ENCODE results near the gene DCANP1. TPM values are rescaled to one million over a fixed set of nuclear protein-coding genes. Genes with fewer than 3 reads are reported as not detected.

The DCANP1 gene
- total and polyA plus RNA-seq, 8 donors: not detected

DNA sequence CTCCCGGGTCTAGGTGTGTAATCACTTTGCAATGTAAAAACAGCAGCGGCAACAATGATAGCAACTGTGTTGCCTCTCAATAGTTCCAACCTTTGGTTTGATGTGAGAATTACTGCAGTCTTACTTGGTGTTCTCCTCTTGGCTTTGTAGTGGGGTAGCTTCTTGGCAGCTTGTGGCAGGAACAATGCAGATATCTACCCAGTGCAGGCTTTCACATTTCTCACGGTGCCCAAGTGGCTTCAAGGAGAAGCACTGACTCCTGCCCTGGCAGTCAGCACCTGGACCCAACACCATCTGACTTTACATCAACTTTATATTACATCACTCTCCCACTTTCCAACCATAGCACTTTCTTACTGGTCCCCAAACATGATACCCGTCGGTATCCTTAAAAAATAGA lies 33.4 kb upstream of the DCANP1 start:
- H3K36me3 ChIP-seq: no peaks in the 10 kb centered on the region
- H3K4me1 ChIP-seq: no peaks in the 10 kb centered on the region
- DNase-seq: no peak
- intact Hi-C loops (cut with DNase I): no loop called here
- no peaks in the 10 kb centered on the region for H3K27me3 ChIP-seq
- FAIRE-seq: no peak
- H3K9me3 ChIP-seq: no peaks in the 10 kb centered on the region
- WGBS, 2 donors: 67 to 68% methylated on average over 5 of the region's 5 CpGs
- no peak for ATAC-seq
- TF ChIP-seq, protein P1, sequence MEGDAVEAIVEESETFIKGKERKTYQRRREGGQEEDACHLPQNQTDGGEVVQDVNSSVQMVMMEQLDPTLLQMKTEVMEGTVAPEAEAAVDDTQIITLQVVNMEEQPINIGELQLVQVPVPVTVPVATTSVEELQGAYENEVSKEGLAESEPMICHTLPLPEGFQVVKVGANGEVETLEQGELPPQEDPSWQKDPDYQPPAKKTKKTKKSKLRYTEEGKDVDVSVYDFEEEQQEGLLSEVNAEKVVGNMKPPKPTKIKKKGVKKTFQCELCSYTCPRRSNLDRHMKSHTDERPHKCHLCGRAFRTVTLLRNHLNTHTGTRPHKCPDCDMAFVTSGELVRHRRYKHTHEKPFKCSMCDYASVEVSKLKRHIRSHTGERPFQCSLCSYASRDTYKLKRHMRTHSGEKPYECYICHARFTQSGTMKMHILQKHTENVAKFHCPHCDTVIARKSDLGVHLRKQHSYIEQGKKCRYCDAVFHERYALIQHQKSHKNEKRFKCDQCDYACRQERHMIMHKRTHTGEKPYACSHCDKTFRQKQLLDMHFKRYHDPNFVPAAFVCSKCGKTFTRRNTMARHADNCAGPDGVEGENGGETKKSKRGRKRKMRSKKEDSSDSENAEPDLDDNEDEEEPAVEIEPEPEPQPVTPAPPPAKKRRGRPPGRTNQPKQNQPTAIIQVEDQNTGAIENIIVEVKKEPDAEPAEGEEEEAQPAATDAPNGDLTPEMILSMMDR (IDR thresholded peaks at IDR 0.05): no peak
- H3K4me3 ChIP-seq: no peak overlapping the region
- no peak overlapping the region for H3K27ac ChIP-seq

DNA sequence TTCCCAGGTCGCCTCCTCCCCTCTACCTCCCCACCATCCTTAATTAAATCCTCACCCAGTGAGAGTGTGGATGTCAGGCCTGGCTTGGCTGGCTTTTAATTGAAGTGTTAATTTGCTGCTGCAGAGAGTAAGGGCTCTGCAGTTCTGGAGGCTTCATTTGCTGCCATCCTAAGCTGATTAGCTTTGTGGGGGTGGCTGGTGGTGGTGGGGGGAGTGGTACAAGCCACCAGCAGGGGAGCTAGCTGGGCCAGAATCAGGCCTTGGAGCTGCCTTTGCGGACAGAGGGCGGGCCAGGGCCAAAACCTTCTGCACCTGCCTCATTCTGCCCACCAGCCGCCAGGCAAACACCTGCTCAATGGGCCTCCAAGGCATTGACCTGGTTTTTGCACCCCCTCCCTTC lies 31.8 kb upstream of the DCANP1 start:
- Histone ChIP-seq H3K36me3 (no peaks in the 10 kb centered on the region), H3K27ac (no peak overlapping the region), H3K27me3 (no peaks in the 10 kb centered on the region), H3K4me1 (no peaks in the 10 kb centered on the region), H3K4me3 (no peak overlapping the region), H3K9me3 (no peaks in the 10 kb centered on the region)
- FAIRE-seq (no peak), DNase-seq (no peak), ATAC-seq (no peak)
- intact Hi-C loops (cut with DNase I): no loop called here
- TF ChIP-seq, protein P1 (IDR thresholded peaks at IDR 0.05): no peak
- WGBS, 2 donors: 76 to 77% methylated on average over 4 of the region's 4 CpGs

GRCh38 chr5:135477613-135478066 lies 30.5 kb upstream of the DCANP1 start:
- FAIRE-seq: no peak

DNA sequence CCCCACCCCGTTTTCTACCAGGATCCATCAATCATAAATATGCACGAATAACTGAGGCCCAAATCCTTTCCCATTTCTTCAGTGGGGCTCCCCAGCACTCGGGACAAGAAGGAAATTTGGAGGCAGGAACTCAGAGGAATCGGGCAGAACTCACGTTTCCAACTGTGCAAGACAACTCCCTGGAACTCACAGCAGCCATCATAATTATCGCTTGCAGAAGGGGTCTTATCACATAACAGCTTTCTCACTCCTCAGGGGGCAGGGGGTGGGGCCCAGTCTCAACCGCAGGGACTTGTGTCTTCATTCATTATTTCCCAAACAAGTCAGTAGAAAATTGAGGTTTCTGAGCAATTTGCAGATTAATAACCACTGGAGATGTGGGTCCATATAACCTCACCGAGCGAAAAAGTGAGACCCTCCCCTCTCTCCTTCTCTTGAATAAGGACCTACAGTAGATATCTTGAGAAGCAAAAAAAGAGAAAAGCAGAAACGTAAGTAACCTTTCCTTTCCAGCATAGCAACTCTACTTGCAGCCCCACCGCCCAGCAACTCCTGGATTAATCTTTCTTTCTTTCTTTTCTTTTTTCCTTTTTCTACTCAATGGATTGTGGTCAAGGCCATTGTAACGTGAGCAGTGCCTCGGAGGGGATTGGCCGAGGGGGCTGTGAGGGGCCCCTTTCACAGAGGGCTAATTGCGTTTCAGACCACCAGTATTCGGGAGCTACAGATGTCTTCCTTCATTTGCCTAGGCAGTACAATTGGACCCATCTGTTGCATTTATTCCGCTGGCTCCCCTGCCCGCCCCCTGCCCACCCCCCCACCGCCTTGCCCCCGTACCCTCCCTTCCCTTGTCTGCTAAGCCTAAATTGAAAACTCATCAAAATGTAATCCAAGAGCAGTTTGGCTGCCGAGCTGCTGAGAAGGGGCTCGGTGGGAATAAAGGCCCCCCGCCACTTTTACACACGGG lies 29.8 kb upstream of the DCANP1 start:
- no peak overlapping the region for H3K4me3 ChIP-seq
- no peak overlapping the region for H3K27ac ChIP-seq
- no peak for FAIRE-seq
- H3K27me3 ChIP-seq: no peaks in the 10 kb centered on the region
- H3K9me3 ChIP-seq: no peaks in the 10 kb centered on the region
- no peak for ATAC-seq
- DNase-seq: no peak
- TF ChIP-seq, protein P1 (IDR thresholded peaks at IDR 0.05): no peak
- no peaks in the 10 kb centered on the region for H3K4me1 ChIP-seq
- intact Hi-C loops (cut with DNase I): no loop called here
- no peaks in the 10 kb centered on the region for H3K36me3 ChIP-seq
- 26 to 27% methylated on average over 24 of the region's 24 CpGs for WGBS, 2 donors

More at GRCh38 chr5:135477613-135478066, 30.5 kb upstream of the DCANP1 start:
- H3K4me3 ChIP-seq: no peak overlapping the region
- H3K27ac ChIP-seq: no peak overlapping the region
- H3K27me3 ChIP-seq: no peaks in the 10 kb centered on the region
- WGBS, 2 donors: 24 to 31% methylated on average over 14 of the region's 14 CpGs
- ATAC-seq (no peak), DNase-seq (peak in 1 of 6 donors; percentile 43)
- intact Hi-C loops (cut with DNase I): no loop called here
- H3K9me3 ChIP-seq: no peaks in the 10 kb centered on the region
- no peaks in the 10 kb centered on the region for H3K36me3 ChIP-seq
- no peaks in the 10 kb centered on the region for H3K4me1 ChIP-seq
- TF ChIP-seq, protein P1 (IDR thresholded peaks at IDR 0.05): no peak

Data from pancreas (tissue), 10 donors.